GM23338 (cell line): ENCODE measurements around the gene AFAP1L1. TPM values are rescaled to one million over a fixed set of nuclear protein-coding genes. Genes with fewer than 3 reads are reported as not detected.

Experiments used
- ATAC-seq: fragments of 200-7000 bp; cut with Tn5 transposase; 3 replicates; pipeline ENCODE4 v1.9.1; 2020
- DNase-seq: peaks from one replicate; pipeline ENCODE4 v3.0.0-alpha.2; 2015; ENCODE audit warnings: low spot score
- H2AFZ ChIP-seq: fragments of 200-600 bp; sonication (generic); 2 replicates; pipeline ENCODE4 v1.8.0; 2016; ENCODE audit warnings: antibody characterized with exemption, mild to moderate bottlenecking, moderate library complexity
- H3F3A ChIP-seq: fragments of 200-600 bp; sonication (generic); replicated peaks from 2 replicates; pipeline ENCODE4 v1.8.0; 2017; ENCODE audit warnings: antibody characterized with exemption, mixed run types, low read depth
- H3K27ac ChIP-seq: fragments of 200-600 bp; sonication (generic); 2 replicates; pipeline ENCODE4 v1.6.1; 2016; ENCODE audit warnings: low read depth
- H3K27me3 ChIP-seq: fragments of 200-600 bp; sonication (generic); 2 replicates; pipeline ENCODE4 v1.8.0; 2016; ENCODE audit warnings: mild to moderate bottlenecking, mixed run types, moderate library complexity; ENCODE audit not compliant: insufficient read depth
- H3K36me3 ChIP-seq: fragments of 200-600 bp; sonication (generic); 2 replicates; pipeline ENCODE4 v1.8.0; 2016; ENCODE audit warnings: mild to moderate bottlenecking; ENCODE audit not compliant: insufficient read depth
- H3K4me1 ChIP-seq: fragments of 200-600 bp; sonication (generic); 2 replicates; pipeline ENCODE4 v1.8.0; 2016; ENCODE audit warnings: mild to moderate bottlenecking, moderate library complexity; ENCODE audit not compliant: insufficient read depth
- H3K4me2 ChIP-seq: fragments of 200-600 bp; sonication (generic); 2 replicates; pipeline ENCODE4 v1.7.1; 2017; ENCODE audit warnings: mixed run types
- H3K4me3 ChIP-seq: fragments of 200-600 bp; sonication (generic); 2 replicates; pipeline ENCODE4 v1.6.1; 2016; ENCODE audit warnings: mixed run types
- H3K79me2 ChIP-seq: fragments of 200-600 bp; sonication (generic); replicated peaks from 2 replicates; pipeline ENCODE4 v1.8.0; 2017; ENCODE audit warnings: mild to moderate bottlenecking; ENCODE audit not compliant: insufficient read depth
- H3K9me2 ChIP-seq: fragments of 200-600 bp; sonication (generic); 2 replicates; pipeline ENCODE4 v1.8.0; 2017; ENCODE audit not compliant: insufficient read depth
- H4K20me1 ChIP-seq: fragments of 200-600 bp; sonication (generic); replicated peaks from 2 replicates; pipeline ENCODE4 v1.8.0; 2017; ENCODE audit warnings: mild to moderate bottlenecking; ENCODE audit not compliant: insufficient read depth
- H3K27ac Mint-ChIP-seq: 2 replicates; pipeline ENCODE4 v1.8.0; 2020; ENCODE audit warnings: inconsistent platforms, mild to moderate bottlenecking, moderate library complexity, mixed read lengths
- H3K27me3 Mint-ChIP-seq: 3 replicates; pipeline ENCODE4 v1.8.0; 2022; ENCODE audit warnings: low read depth, mild to moderate bottlenecking, moderate library complexity, mixed read lengths, inconsistent platforms; ENCODE audit not compliant: insufficient read depth, poor library complexity
- H3K36me3 Mint-ChIP-seq: 3 replicates; pipeline ENCODE4 v1.8.0; 2021; ENCODE audit warnings: low read depth, mild to moderate bottlenecking, inconsistent platforms, moderate library complexity, mixed read lengths
- H3K4me1 Mint-ChIP-seq: 3 replicates; pipeline ENCODE4 v1.8.0; 2020; ENCODE audit warnings: mild to moderate bottlenecking, inconsistent platforms, mixed read lengths
- H3K4me3 Mint-ChIP-seq: 3 replicates; pipeline ENCODE4 v1.8.0; 2021; ENCODE audit warnings: moderate library complexity, mild to moderate bottlenecking, inconsistent platforms, mixed read lengths
- H3K9me3 Mint-ChIP-seq: 3 replicates; pipeline ENCODE4 v1.8.0; 2020; ENCODE audit warnings: moderate library complexity, mild to moderate bottlenecking, inconsistent platforms, mixed read lengths
- CREB1 ChIP-seq: fragments of 250-450 bp; sonication (Bioruptor Pico); IDR thresholded peaks from 2 replicates; pipeline ENCODE4 v1.5.0; 2020; ENCODE audit warnings: low read depth, mild to moderate bottlenecking, moderate library complexity
- CTCF ChIP-seq, 2 experiments: fragments of 200-600 bp in 1 of 2; sonication (generic) in 1 of 2; conservative IDR thresholded peaks; 2 replicates each; pipeline versions ENCODE4 v1.5.1 to v1.6.1; 2016 to 2017; ENCODE audit warnings: antibody characterized with exemption in 2 of 2, low read depth in 2 of 2, mild to moderate bottlenecking in 2 of 2, moderate library complexity in 1 of 2
- EZH2 ChIP-seq: fragments of 200-600 bp; sonication (generic); IDR thresholded peaks from one replicate; pipeline ENCODE4 v1.8.0; 2017; ENCODE audit warnings: antibody characterized with exemption, mild to moderate bottlenecking, low read depth; ENCODE audit not compliant: unreplicated experiment
- POLR2AphosphoS5 ChIP-seq: IDR thresholded peaks from 2 replicates; pipeline ENCODE4 v1.6.1; 2016; ENCODE audit warnings: antibody characterized with exemption, low read depth
- REST ChIP-seq: IDR thresholded peaks from one replicate; pipeline ENCODE4 v1.6.1; 2018; ENCODE audit warnings: antibody characterized with exemption; ENCODE audit not compliant: unreplicated experiment
- ZNF331 ChIP-seq: fragments of 250-450 bp; sonication (Bioruptor Pico); IDR thresholded peaks from 2 replicates; pipeline ENCODE4 v1.5.0; 2020; ENCODE audit warnings: low read depth, mild to moderate bottlenecking, moderate library complexity
- ZNF462 ChIP-seq: fragments of 250-450 bp; sonication (Bioruptor Pico); IDR thresholded peaks from 2 replicates; pipeline ENCODE4 v1.5.0; 2020; ENCODE audit warnings: mild to moderate bottlenecking, moderate library complexity
- polyA plus RNA-seq: library from polyadenylated mRNA; unstranded; fragments of >200 nt; fragmentation: Nextera tagmentation; extraction: Ambion mirVana; gene quantifications from 2 replicates; pipeline ENCODE4 v1.2.1, GENCODE V29; 2016
- total RNA-seq: library from RNA; depleted of rRNA; stranded (reverse); fragments of >200 nt; shearing (Covaris generic); gene quantifications from 2 replicates; pipeline ENCODE4 v1.2.3, GENCODE V29; 2014

Gene AFAP1L1
- total and polyA plus RNA-seq, 2 experiments from 2014 or later, result 3.2 to 5.7 TPM

GRCh38 chr5:149239917-149240316 lies 31.7 kb upstream of the AFAP1L1 start:
- Histone ChIP-seq H3F3A (no peaks in the 10 kb centered on the region), H3K36me3 (no peaks in the 10 kb centered on the region), H2AFZ (no peak overlapping the region), H3K9me2 (no peaks in the 10 kb centered on the region; the same call in 1 of the 2 replicates), H3K4me1 (no peaks in the 10 kb centered on the region), H4K20me1 (no peaks in the 10 kb centered on the region), H3K27me3 (no peaks in the 10 kb centered on the region), H3K27ac (no peak overlapping the region), H3K79me2 (no peaks in the 10 kb centered on the region), H3K4me2 (no peak overlapping the region), H3K4me3 (no peak overlapping the region)
- no peak for ATAC-seq
- H3K9me3 Mint-ChIP-seq, result no peaks in the 10 kb centered on the region; the same call in 2 of the 3 replicates
- no peaks in the 10 kb centered on the region for H3K4me1 Mint-ChIP-seq
- no peaks in the 10 kb centered on the region for H3K36me3 Mint-ChIP-seq
- DNase-seq, result no peak
- H3K27ac Mint-ChIP-seq, result no peak overlapping the region
- TF ChIP-seq REST (no peak), POLR2AphosphoS5 (no peak)
- peaks cover 9% of the 10 kb centered on the region for H3K27me3 Mint-ChIP-seq
- H3K4me3 Mint-ChIP-seq, result no peak overlapping the region

GRCh38 chr5:149240354-149240998 lies 31.2 kb upstream of the AFAP1L1 start:
- H3K4me3 ChIP-seq, result no peak overlapping the region
- no peaks in the 10 kb centered on the region for H3K4me1 ChIP-seq
- no peaks in the 10 kb centered on the region for H3F3A ChIP-seq
- no peak overlapping the region for H3K4me2 ChIP-seq
- Mint-ChIP-seq H3K27me3 (peaks cover 7% of the 10 kb centered on the region), H3K27ac (no peak overlapping the region), H3K4me1 (no peaks in the 10 kb centered on the region), H3K36me3 (no peaks in the 10 kb centered on the region), H3K9me3 (no peaks in the 10 kb centered on the region; the same call in 2 of the 3 replicates), H3K4me3 (no peak overlapping the region)
- H3K27me3 ChIP-seq, result no peaks in the 10 kb centered on the region
- DNase-seq (no peak), ATAC-seq (no peak)
- H3K79me2 ChIP-seq, result no peaks in the 10 kb centered on the region
- no peak for TF ChIP-seq ZNF331 (CRISPR knock-in tag)
- no peak for TF ChIP-seq CREB1 (CRISPR knock-in tag)
- TF ChIP-seq EZH2, result no peak
- no peak for TF ChIP-seq CTCF (conservative IDR thresholded peaks at IDR 0.05; ENCODE audit: low read depth in 2 of 2)
- no peak for TF ChIP-seq ZNF462 (CRISPR knock-in tag)
- H3K36me3 ChIP-seq, result no peaks in the 10 kb centered on the region
- H4K20me1 ChIP-seq, result no peaks in the 10 kb centered on the region
- no peak overlapping the region for H2AFZ ChIP-seq
- H3K27ac ChIP-seq, result no peak overlapping the region
- H3K9me2 ChIP-seq, result no peaks in the 10 kb centered on the region; the same call in 1 of the 2 replicates
